Measurements from ENCODE around the gene SMG1. TPM values are rescaled to one million over a fixed set of nuclear protein-coding genes. Genes with fewer than 3 reads are reported as not detected.

Gene SMG1
- total RNA-seq, 4 donors from 2014 or later = 55.3 to 142 (median 88.9) TPM

DNA sequence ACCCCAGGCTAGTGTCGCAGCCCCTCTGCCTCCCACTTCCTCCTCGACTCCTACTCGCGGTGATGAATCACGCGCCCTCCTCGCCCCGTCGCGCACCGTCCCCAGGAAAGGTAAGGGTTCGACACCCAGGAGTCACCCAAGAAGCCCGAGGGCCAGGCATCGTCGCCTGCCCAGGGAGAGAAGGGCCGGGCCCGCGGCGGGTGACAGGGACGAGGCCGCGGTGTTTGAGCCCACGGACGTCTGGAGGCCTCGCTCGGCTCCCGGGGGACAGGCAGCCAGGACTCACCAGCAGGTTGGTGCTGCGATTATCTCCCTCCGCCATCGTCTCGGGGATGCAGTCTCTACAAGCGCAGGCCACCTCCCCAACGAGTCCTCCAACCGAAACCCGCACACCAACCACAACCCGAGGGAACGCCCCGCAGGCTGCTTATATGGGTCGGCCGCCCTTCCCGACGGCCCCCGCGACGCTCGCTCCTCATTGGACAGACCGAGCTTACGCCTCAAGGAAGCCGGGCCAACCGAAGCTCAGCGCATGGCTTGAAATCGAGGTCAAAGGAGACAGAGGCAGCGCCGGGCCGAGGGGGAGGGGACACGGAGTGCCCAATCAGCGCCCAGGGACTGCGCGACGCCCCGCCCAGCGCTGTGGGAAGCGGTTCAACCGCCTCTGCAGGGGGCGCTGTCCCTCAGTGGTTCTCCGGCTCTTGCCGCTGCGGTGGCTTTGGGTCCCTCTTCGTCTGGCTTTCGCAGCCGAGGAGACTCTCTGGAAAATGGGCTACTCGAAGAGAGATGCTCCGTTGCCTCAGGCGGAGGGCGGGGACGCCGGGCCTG, 124.8 kb downstream of the SMG1 start, which contains the start of gene ARL6IP1:
Gene ARL6IP1, minus strand, starts transcription at position 405 of the 828 bp plus-strand sequence. Its CDS starts 83 bp downstream, at position 322.
- Histone ChIP-seq H3K27ac (peak within 1 kb of the TSS; percentile 89 to 90), H3K36me3 (no peaks in the 10 kb centered on the region), H3K4me3 (peak within 1 kb of the TSS; percentile 67 to 100), H3K4me1 (no peaks in the 10 kb centered on the region), H3K9me3 (no peaks in the 10 kb centered on the region), H3K27me3 (no peaks in the 10 kb centered on the region)
- TF ChIP-seq POLR2A (IDR thresholded peaks at IDR 0.05) (peak; percentile 97 to 99), CTCF (IDR thresholded peaks at IDR 0.05) (peak; percentile 92 to 97 (median 94))
- intact Hi-C loops (cut with DNase I; ENCODE audit: low total_unique reads) = no loop called here
- peak; percentile 99 for DNase-seq

DNA sequence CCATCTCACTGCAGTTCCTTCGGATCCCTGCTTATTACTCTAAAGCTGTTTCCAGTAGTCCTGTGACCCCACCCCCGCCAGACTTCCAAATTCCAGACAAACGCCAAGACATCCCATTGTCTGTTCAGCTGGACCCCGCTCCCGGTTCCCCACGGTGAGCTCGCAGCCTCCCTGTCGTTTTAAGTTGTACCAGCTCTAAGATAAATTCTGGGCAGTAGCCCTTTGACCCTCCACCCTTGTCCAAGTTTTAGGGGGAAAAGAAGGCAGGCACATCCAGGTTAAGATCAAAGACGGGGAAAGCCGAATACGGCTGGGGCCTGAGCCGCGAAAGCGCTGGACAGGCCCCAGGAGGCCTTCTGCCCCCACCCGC, 125.4 kb downstream of the SMG1 start:
- no peak for DNase-seq
- Histone ChIP-seq H3K4me1 (no peaks in the 10 kb centered on the region), H3K9me3 (no peaks in the 10 kb centered on the region), H3K4me3 (peak overlapping the region; percentile 67 to 100), H3K36me3 (no peaks in the 10 kb centered on the region), H3K27me3 (no peaks in the 10 kb centered on the region), H3K27ac (peak overlapping the region; percentile 65 to 90)
- TF ChIP-seq POLR2A (IDR thresholded peaks at IDR 0.05) (no peak), CTCF (IDR thresholded peaks at IDR 0.05) (no peak)
- intact Hi-C loops (cut with DNase I; ENCODE audit: low total_unique reads) = no loop called here

GRCh38 chr16:18800293-18800692, 125.9 kb downstream of the SMG1 start:
- Histone ChIP-seq H3K27ac (peak overlapping the region in 1 of 2 donors; percentile 65), H3K27me3 (no peaks in the 10 kb centered on the region), H3K4me1 (no peaks in the 10 kb centered on the region), H3K36me3 (no peaks in the 10 kb centered on the region), H3K4me3 (peak overlapping the region; percentile 67 to 100), H3K9me3 (no peaks in the 10 kb centered on the region)
- no peak for TF ChIP-seq CTCF (IDR thresholded peaks at IDR 0.05)
- no peak for DNase-seq
- intact Hi-C loops (cut with DNase I; ENCODE audit: low total_unique reads) = no loop called here

- no peaks in the 10 kb centered on the region for H3K36me3 ChIP-seq
- intact Hi-C loops (cut with DNase I; ENCODE audit: low total_unique reads) = no loop called here
- no peaks in the 10 kb centered on the region for H3K9me3 ChIP-seq
- no peaks in the 10 kb centered on the region for H3K4me1 ChIP-seq
- no peak for DNase-seq
- TF ChIP-seq CTCF (IDR thresholded peaks at IDR 0.05) (no peak), POLR2A (IDR thresholded peaks at IDR 0.05) (no peak)
- no peak overlapping the region for H3K4me3 ChIP-seq
- H3K27me3 ChIP-seq = no peaks in the 10 kb centered on the region
- H3K27ac ChIP-seq = no peak overlapping the region
Observed at GRCh38 chr16:18799500-18799899, 126.7 kb downstream of the SMG1 start.

- Histone ChIP-seq H3K27ac (no peak overlapping the region), H3K36me3 (no peaks in the 10 kb centered on the region), H3K4me3 (no peak overlapping the region), H3K4me1 (no peaks in the 10 kb centered on the region), H3K9me3 (no peaks in the 10 kb centered on the region), H3K27me3 (no peaks in the 10 kb centered on the region)
- intact Hi-C loops (cut with DNase I; ENCODE audit: low total_unique reads) = no loop called here
- DNase-seq = no peak
- TF ChIP-seq POLR2A (IDR thresholded peaks at IDR 0.05) (no peak), CTCF (IDR thresholded peaks at IDR 0.05) (no peak)
Observed at GRCh38 chr16:18797746-18798145, 128.5 kb downstream of the SMG1 start.

Data from uterus (tissue), 4 donors.